Astrocyte (in vitro differentiated cells and primary cell): ENCODE measurements around the gene ARHGAP25. TPM values are rescaled to one million over a fixed set of nuclear protein-coding genes. Genes with fewer than 3 reads are reported as not detected.

Experiments
- DNase-seq: peaks from one replicate; pipeline ENCODE4 v3.0.0-alpha.2; 2010; ENCODE audit warnings: low read depth
- FAIRE-seq: peaks from 2 replicates; lab custom pipeline; 2011; peaks lifted over from hg19 to GRCh38; lab: Jason Lieb, UNC
- H2AFZ ChIP-seq: 2 replicates; pipeline ENCODE4 v1.6.0; 2012; ENCODE audit warnings: low read depth, low read length, inconsistent platforms
- H3K27ac ChIP-seq: 2 replicates; pipeline ENCODE4 v1.5.1; 2011; ENCODE audit warnings: low read depth, low read length, inconsistent platforms
- H3K27me3 ChIP-seq: 2 replicates; pipeline ENCODE4 v1.6.0; 2011; ENCODE audit warnings: low read length, inconsistent platforms; ENCODE audit not compliant: insufficient read depth
- H3K36me3 ChIP-seq: 2 replicates; pipeline ENCODE4 v1.5.1; 2011; ENCODE audit warnings: low read length, inconsistent platforms; ENCODE audit not compliant: insufficient read depth
- H3K4me1 ChIP-seq: 2 replicates; pipeline ENCODE4 v1.5.1; 2011; ENCODE audit warnings: low read length, inconsistent platforms; ENCODE audit not compliant: insufficient read depth
- H3K4me2 ChIP-seq: 2 replicates; pipeline ENCODE4 v1.6.0; 2012; ENCODE audit warnings: low read length, inconsistent platforms
- H3K4me3 ChIP-seq: 2 replicates; pipeline ENCODE4 v1.5.1; 2011; ENCODE audit warnings: low read depth, mild to moderate bottlenecking, low read length, inconsistent platforms; ENCODE audit not compliant: insufficient read depth
- H3K79me2 ChIP-seq: 2 replicates; pipeline ENCODE4 v1.6.0; 2012; ENCODE audit warnings: mild to moderate bottlenecking, low read length, inconsistent platforms; ENCODE audit not compliant: insufficient read depth
- H3K9ac ChIP-seq: 2 replicates; pipeline ENCODE4 v1.6.0; 2012; ENCODE audit warnings: mild to moderate bottlenecking, low read length, inconsistent platforms
- H3K9me3 ChIP-seq: 2 replicates; pipeline ENCODE4 v1.5.1; 2012; ENCODE audit warnings: low read depth, mild to moderate bottlenecking, low read length, inconsistent platforms; ENCODE audit not compliant: insufficient read depth
- H4K20me1 ChIP-seq: 2 replicates; pipeline ENCODE4 v1.6.0; 2012; ENCODE audit warnings: low read length, inconsistent platforms; ENCODE audit not compliant: insufficient read depth
- H3K27ac Mint-ChIP-seq: one replicate; pipeline ENCODE4 v1.8.0; 2021; ENCODE audit warnings: mild to moderate bottlenecking, mixed read lengths; ENCODE audit not compliant: unreplicated experiment
- H3K27me3 Mint-ChIP-seq: one replicate; pipeline ENCODE4 v1.8.0; 2021; ENCODE audit warnings: low read depth, mixed read lengths; ENCODE audit not compliant: unreplicated experiment
- H3K36me3 Mint-ChIP-seq: one replicate; pipeline ENCODE4 v1.8.0; 2021; ENCODE audit warnings: low read depth, mixed read lengths; ENCODE audit not compliant: unreplicated experiment
- H3K4me1 Mint-ChIP-seq: one replicate; pipeline ENCODE4 v1.8.0; 2021; ENCODE audit warnings: low read depth, mixed read lengths; ENCODE audit not compliant: unreplicated experiment
- H3K4me3 Mint-ChIP-seq: one replicate; pipeline ENCODE4 v1.8.0; 2021; ENCODE audit warnings: mild to moderate bottlenecking, moderate library complexity, mixed read lengths; ENCODE audit not compliant: unreplicated experiment
- H3K9me3 Mint-ChIP-seq: one replicate; pipeline ENCODE4 v1.8.0; 2021; ENCODE audit warnings: mild to moderate bottlenecking, mixed read lengths; ENCODE audit not compliant: unreplicated experiment
- CTCF ChIP-seq: IDR thresholded peaks from 2 replicates; pipeline ENCODE4 v1.5.1; 2011; ENCODE audit warnings: low read depth, mild to moderate bottlenecking, inconsistent platforms, low read length, moderate library complexity; ENCODE audit not compliant: insufficient read depth
- EZH2 ChIP-seq: IDR thresholded peaks from 2 replicates; pipeline ENCODE4 v1.6.1; 2012; ENCODE audit warnings: mild to moderate bottlenecking, low read length, inconsistent platforms; ENCODE audit not compliant: insufficient read depth
- total RNA-seq: library from RNA; stranded (reverse); gene quantifications from 2 replicates; pipeline ENCODE4 v1.2.1, GENCODE V29; 2021

Gene ARHGAP25
- total RNA-seq, 1 donor from 2014 or later, result 0.30 TPM

DNA sequence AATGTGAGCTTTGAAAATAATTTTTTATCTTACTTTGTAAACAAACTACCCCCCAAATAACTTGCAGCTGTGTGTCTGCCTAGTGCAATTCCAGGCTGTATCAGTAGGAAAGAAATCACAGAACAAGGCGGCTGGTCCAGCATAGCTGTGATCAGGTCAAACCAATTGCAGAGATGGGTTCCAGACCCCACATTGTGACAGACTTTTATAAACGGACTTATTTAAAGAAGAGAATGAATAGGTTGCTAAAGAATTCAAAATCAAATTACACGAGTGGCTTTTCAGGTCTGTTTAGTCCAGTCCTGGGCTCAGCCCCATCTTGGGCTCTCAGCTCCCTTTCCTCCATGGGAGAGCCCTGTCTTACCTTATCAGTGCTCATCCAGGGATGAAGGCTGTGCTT lies 125.5 kb downstream of the ARHGAP25 start:
- no peaks in the 10 kb centered on the region for H3K79me2 ChIP-seq
- no peak overlapping the region for H3K27ac Mint-ChIP-seq
- H2AFZ ChIP-seq, result no peak overlapping the region
- TF ChIP-seq EZH2 (no peak), CTCF (no peak)
- DNase-seq (no peak), FAIRE-seq (no peak)
- H3K4me1 ChIP-seq, result no peaks in the 10 kb centered on the region
- no peaks in the 10 kb centered on the region for H3K4me1 Mint-ChIP-seq
- H3K36me3 ChIP-seq, result no peaks in the 10 kb centered on the region
- no peaks in the 10 kb centered on the region for H3K36me3 Mint-ChIP-seq
- no peak overlapping the region for H3K27ac ChIP-seq
- peaks cover 36% of the 10 kb centered on the region for H3K27me3 ChIP-seq
- no peak overlapping the region for H3K4me3 Mint-ChIP-seq
- no peaks in the 10 kb centered on the region for H3K9me3 Mint-ChIP-seq
- no peaks in the 10 kb centered on the region for H4K20me1 ChIP-seq
- H3K9ac ChIP-seq, result no peak overlapping the region
- peaks cover 14% of the 10 kb centered on the region for H3K27me3 Mint-ChIP-seq
- no peaks in the 10 kb centered on the region for H3K9me3 ChIP-seq
- no peak overlapping the region for H3K4me2 ChIP-seq
- no peak overlapping the region for H3K4me3 ChIP-seq

GRCh38 chr2:68861330-68861729 lies 126.7 kb downstream of the ARHGAP25 start:
- FAIRE-seq (no peak), DNase-seq (no peak)
- no peaks in the 10 kb centered on the region for H3K9me3 Mint-ChIP-seq
- Histone ChIP-seq H3K27ac (no peak overlapping the region), H3K4me3 (no peak overlapping the region), H3K4me2 (no peak overlapping the region), H3K36me3 (no peaks in the 10 kb centered on the region), H3K79me2 (no peaks in the 10 kb centered on the region), H3K4me1 (no peaks in the 10 kb centered on the region), H3K27me3 (peaks cover 35% of the 10 kb centered on the region), H2AFZ (no peak overlapping the region), H3K9me3 (no peaks in the 10 kb centered on the region), H3K9ac (no peak overlapping the region), H4K20me1 (no peaks in the 10 kb centered on the region)
- no peak overlapping the region for H3K27ac Mint-ChIP-seq
- no peak overlapping the region for H3K4me3 Mint-ChIP-seq
- no peaks in the 10 kb centered on the region for H3K36me3 Mint-ChIP-seq
- TF ChIP-seq EZH2 (no peak), CTCF (no peak)
- peaks cover 18% of the 10 kb centered on the region for H3K27me3 Mint-ChIP-seq
- no peaks in the 10 kb centered on the region for H3K4me1 Mint-ChIP-seq

DNA sequence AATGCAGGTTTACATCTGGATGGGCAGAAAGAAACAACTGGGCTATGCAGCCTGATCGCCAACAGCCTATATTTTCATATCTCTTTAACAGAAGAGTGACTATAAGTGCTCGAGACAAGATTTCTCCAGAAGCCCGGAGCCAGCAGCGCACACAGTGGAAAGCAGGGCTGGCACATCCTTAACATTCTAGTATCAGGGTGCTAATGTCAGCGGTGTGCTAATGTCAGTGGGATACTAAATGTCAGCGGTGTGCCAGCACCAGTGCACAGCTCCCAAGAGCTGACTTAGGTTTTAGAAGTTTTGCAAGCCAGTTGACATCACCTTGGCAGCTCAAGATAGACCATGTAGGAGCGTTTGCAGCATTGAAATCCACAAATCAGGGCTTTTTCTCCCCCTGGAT lies 128.3 kb downstream of the ARHGAP25 start:
- Histone ChIP-seq H3K4me1 (no peaks in the 10 kb centered on the region), H3K27ac (no peak overlapping the region), H3K27me3 (peaks cover 26% of the 10 kb centered on the region), H3K9ac (no peak overlapping the region), H4K20me1 (no peaks in the 10 kb centered on the region), H3K79me2 (no peaks in the 10 kb centered on the region), H2AFZ (no peak overlapping the region), H3K9me3 (no peaks in the 10 kb centered on the region), H3K36me3 (no peaks in the 10 kb centered on the region), H3K4me3 (no peak overlapping the region), H3K4me2 (no peak overlapping the region)
- TF ChIP-seq EZH2 (no peak), CTCF (no peak)
- H3K27me3 Mint-ChIP-seq, result peaks cover 16% of the 10 kb centered on the region
- H3K9me3 Mint-ChIP-seq, result no peaks in the 10 kb centered on the region
- DNase-seq (no peak), FAIRE-seq (no peak)
- H3K27ac Mint-ChIP-seq, result no peak overlapping the region
- H3K4me1 Mint-ChIP-seq, result no peaks in the 10 kb centered on the region
- H3K36me3 Mint-ChIP-seq, result no peaks in the 10 kb centered on the region
- no peak overlapping the region for H3K4me3 Mint-ChIP-seq
